ENCODE results near the gene GPR146.
"Not testable (repeated sequence)": the region's sequence is repeated elsewhere in the genome, so short reads cannot be mapped to it uniquely, and the experiment has no call there.

GPR146 gene

DNA sequence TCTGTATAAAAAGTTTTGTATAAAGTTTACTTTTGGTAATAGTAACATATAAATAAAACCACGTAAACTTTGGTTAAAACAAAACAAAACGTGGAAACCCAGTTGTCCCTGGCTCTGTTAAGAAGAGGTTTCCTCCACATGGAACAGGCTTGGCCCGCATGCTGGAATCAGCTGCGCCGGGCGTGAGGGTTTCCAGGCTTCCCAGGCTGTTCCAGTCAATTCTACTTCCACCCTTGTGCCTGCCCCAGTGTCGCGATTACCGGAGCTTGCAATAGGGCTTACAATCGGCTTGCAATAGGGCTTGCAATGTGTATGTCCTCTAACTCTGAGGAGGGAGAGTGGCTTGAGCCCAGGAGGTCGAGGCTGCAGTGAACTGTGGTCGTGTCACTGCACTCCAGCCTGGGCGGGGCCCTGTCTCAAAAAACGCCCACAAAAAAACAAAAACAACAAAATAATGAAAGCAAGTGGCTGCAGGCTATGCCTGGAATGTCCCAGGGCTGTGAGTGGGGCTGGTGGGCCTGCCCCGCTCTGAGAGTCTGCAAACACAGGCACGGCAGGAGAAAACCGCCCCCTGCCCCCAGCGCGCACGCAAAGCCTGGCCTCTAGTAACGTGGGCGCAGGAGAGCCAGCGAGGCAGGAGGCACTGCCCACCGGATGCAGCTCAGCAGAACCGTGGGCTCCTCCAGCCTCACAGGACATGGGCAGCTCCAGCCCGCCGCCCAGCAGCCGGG lies 45.0 kb upstream of the GPR146 start:
- peaks cover 3% of the 10 kb centered on the region for H3K36me3 Mint-ChIP-seq (ENCODE audit: low read depth)
- TF ChIP-seq, protein P1, sequence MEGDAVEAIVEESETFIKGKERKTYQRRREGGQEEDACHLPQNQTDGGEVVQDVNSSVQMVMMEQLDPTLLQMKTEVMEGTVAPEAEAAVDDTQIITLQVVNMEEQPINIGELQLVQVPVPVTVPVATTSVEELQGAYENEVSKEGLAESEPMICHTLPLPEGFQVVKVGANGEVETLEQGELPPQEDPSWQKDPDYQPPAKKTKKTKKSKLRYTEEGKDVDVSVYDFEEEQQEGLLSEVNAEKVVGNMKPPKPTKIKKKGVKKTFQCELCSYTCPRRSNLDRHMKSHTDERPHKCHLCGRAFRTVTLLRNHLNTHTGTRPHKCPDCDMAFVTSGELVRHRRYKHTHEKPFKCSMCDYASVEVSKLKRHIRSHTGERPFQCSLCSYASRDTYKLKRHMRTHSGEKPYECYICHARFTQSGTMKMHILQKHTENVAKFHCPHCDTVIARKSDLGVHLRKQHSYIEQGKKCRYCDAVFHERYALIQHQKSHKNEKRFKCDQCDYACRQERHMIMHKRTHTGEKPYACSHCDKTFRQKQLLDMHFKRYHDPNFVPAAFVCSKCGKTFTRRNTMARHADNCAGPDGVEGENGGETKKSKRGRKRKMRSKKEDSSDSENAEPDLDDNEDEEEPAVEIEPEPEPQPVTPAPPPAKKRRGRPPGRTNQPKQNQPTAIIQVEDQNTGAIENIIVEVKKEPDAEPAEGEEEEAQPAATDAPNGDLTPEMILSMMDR (IDR thresholded peaks at IDR 0.05; ENCODE audit: unreplicated experiment in 3 of 3): no peak
- peaks cover 6% of the 10 kb centered on the region for H3K4me1 Mint-ChIP-seq
- H3K27ac Mint-ChIP-seq: no peak overlapping the region
- no peak overlapping the region for H3K4me3 Mint-ChIP-seq
- H3K9me3 Mint-ChIP-seq: no peaks in the 10 kb centered on the region
- H3K27me3 Mint-ChIP-seq (ENCODE audit: low read depth): no peaks in the 10 kb centered on the region

DNA sequence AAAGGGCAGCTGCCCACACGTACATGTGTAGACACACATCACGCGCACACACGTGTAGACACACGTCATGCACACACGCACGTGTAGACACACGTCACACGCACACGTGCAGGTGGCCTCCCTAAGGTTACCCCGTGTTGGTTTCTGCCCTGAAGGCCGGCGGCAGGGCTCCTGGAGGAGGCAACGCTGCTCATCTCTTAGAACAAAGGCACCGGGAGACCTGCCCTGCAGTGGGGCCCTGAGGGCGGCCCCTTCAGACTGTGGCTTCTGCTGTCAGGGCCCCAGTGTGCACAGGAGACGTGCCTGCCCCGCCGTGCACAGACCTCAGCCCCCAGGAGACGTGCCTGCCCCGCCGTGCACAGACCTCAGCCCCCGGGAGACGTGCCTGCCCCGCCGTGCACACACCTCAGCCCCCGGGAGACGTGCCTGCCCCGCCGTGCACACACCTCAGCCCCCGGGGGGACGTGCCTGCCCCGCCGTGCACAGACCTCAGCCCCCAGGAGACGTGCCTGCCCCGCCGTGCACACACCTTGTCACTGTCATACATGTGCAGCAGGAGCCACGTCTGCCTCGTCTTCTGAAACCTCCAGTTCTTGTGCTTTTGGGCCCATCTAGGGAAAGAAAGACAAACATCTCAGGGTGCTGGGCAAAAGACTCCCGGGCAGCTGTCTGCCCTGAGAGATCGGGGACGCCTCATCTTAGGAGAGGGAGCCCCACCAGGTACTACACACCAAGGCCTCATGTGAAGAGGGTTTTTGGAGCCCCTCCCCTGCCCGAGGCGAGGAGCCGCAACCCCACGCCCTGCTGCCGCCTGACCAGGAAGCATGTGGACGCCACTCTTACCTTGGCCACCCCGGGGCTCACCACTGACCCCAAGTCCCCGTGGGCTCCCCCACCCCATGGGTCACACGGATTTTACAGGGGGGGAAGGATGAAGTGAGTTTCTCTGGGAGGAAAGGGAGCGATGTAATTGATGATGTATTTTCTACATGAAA lies 44.1 kb upstream of the GPR146 start:
- Mint-ChIP-seq H3K36me3 (ENCODE audit: low read depth) (peaks cover 3% of the 10 kb centered on the region), H3K27ac (no peak overlapping the region), H3K4me3 (no peak overlapping the region), H3K4me1 (peaks cover 6% of the 10 kb centered on the region), H3K9me3 (no peaks in the 10 kb centered on the region), H3K27me3 (ENCODE audit: low read depth) (no peaks in the 10 kb centered on the region)
- TF ChIP-seq, protein P1 (IDR thresholded peaks at IDR 0.05; ENCODE audit: unreplicated experiment in 3 of 3): no peak

DNA sequence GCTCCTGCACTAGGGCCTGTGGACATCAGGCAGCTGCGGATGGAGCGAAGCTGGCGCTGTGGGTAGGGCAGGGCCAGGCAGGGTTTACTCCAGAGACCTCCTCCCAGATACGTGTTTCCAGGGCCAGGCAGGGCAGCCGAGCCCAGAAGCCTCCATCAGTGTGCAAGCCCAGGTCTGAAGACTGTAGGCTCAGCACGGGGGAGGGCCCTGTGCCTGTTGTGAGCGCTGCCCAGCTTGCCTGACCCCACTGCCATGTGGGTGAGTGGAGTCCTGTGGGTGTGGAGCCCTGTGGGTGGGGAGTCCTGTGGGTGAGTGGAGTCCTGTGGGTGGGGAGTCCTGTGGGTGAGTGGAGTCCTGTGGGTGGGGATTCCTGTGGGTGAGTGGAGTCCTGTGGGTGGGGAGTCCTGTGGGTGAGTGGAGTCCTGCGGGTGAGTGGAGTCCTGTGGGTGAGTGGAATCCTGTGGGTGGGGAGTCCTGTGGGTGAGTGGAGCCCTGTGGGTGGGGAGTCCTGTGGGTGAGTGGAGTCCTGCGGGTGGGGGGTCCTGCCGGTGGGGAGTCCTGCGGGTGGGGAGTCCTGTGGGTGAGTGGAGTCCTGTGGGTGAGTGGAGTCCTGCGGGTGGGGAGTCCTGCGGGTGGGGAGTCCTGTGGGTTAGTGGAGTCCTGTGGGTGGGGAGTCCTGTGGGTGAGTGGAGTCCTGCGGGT lies 43.1 kb upstream of the GPR146 start:
- H3K27ac Mint-ChIP-seq; H3K9me3 Mint-ChIP-seq; H3K36me3 Mint-ChIP-seq (ENCODE audit: low read depth): not testable (repeated sequence)

DNA sequence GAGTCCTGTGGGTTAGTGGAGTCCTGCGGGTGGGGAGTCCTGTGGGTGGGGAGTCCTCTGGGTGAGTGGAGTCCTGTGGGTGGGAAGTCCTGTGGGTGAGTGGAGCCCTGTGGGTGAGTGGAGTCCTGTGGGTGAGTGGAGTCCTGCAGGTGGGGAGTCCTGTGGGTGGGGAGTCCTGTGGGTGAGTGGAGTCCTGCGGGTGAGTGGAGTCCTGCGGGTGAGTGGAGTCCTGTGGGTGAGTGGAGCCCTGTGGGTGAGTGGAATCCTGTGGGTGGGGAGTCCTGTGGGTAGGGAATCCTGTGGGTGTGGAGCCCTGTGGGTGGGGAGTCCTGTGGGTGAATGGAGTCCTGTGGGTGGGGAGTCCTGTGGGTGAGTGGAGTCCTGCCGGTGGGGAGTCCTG lies 42.3 kb upstream of the GPR146 start:
- H3K36me3 Mint-ChIP-seq (ENCODE audit: low read depth); H3K9me3 Mint-ChIP-seq; H3K27ac Mint-ChIP-seq; H3K27me3 Mint-ChIP-seq (ENCODE audit: low read depth); H3K4me3 Mint-ChIP-seq; H3K4me1 Mint-ChIP-seq: not testable (repeated sequence)

More for the DNA sequence above, 43.1 kb upstream of the GPR146 start:
- not testable (repeated sequence) for H3K4me1 Mint-ChIP-seq; H3K4me3 Mint-ChIP-seq; H3K27me3 Mint-ChIP-seq (ENCODE audit: low read depth)

DNA sequence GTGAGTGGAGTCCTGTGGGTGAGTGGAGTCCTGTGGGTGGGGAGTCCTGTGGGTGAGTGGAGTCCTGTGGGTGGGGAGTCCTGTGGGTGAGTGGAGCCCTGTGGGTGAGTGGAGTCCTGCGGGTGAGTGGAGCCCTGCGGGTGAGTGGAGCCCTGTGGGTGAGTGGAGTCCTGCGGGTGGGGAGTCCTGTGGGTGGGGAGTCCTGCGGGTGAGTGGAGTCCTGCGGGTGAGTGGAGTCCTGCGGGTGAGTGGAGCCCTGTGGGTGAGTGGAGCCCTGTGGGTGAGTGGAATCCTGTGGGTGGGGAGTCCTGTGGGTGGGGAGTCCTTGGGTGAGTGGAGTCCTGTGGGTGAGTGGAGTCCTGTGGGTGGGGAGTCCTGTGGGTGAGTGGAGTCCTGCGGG lies 41.9 kb upstream of the GPR146 start:
- H3K9me3 Mint-ChIP-seq; H3K4me1 Mint-ChIP-seq; H3K27me3 Mint-ChIP-seq (ENCODE audit: low read depth); H3K36me3 Mint-ChIP-seq (ENCODE audit: low read depth); H3K27ac Mint-ChIP-seq; H3K4me3 Mint-ChIP-seq: not testable (repeated sequence)

DNA sequence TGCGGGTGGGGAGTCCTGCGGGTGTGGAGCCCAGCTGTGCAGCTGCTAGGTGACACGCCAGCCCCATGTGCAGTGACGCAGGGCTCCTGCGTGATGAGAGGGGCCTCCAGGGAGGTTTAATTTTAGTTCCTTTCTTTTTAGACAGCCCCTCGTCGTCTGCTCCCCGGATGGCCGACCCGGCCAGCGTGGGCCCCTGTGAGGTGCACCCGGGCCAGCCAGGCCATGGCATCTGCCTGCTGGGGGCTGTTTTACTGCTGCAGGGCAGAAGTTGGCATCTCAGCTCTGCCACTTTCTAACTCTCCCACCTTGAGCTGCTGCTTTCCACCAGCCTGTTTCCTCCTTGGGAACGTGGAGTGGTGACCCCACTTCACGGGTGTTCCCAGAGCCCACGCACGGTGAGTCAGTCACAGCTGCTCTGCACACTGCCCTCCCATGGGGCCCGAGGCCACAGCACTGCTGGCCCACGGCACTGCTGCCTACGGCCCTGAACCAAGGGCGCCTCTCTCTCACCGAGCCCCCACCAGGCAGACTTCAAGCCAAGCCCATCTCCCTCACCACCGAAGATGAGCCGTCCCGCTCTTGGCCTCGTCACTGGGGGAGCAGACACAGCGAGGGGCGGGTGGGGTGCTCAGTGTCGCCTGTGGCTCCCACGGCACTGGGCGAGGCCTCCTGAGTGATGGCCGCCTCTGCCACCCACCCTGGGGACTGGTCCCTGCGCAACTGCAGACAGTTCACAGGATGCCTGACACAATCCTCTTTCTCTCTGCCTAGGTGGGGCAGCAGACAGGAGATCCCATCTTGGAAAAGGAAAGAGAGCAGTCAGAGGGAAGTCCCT lies 40.1 kb upstream of the GPR146 start:
- Mint-ChIP-seq H3K27ac (no peak overlapping the region), H3K27me3 (ENCODE audit: low read depth) (no peaks in the 10 kb centered on the region), H3K36me3 (ENCODE audit: low read depth) (peaks cover 10% of the 10 kb centered on the region), H3K4me3 (no peak overlapping the region), H3K9me3 (no peaks in the 10 kb centered on the region), H3K4me1 (no peaks in the 10 kb centered on the region)
- TF ChIP-seq, protein P1 (IDR thresholded peaks at IDR 0.05; ENCODE audit: unreplicated experiment in 3 of 3): no peak
